Activated T-helper 1 cell treated with anti-CD3 and anti-CD28 coated beads, Interleukin-2, amount 50 U/mL, for 16 hours (primary cell): ENCODE measurements around the gene MINDY4.

ENCODE experiments used
- DNase-seq, 2 donors: peaks; one replicate each; pipeline ENCODE4 v3.0.0-alpha.2; 2020; ENCODE audit warnings: low read depth in 1 of 2, low spot score in 1 of 2

The MINDY4 gene

DNA sequence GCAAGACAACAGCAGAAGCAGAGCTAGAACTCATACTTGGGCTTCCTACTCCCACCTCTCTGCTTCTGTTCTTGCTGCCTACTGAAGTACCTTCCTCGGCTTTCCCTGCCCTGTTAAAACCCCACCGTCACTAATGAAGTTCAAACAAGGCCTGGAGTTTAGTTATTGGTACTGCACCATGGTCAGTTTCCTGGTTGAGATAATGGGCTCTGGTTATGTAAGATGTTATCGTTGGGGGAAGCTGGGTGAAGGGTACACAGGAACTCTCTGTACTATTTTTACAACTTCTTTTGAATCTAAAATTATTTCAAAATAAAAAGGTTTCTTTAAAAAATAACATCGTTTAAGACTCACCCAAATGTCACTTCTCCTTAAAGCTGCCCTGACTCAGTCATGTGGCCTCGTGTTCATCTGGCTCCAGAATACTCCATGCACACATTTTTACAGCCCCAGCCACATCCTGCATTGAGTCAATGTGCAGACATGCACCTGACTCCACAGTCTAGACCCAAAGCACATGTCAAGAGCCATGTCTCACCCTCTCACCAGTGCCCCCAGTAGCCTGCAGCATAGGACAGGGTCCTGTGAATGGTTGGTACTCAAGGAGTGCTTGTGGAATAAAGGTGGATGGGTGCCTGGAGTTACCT is 103.6 kb downstream of the MINDY4 start:
- no peak for DNase-seq

DNA sequence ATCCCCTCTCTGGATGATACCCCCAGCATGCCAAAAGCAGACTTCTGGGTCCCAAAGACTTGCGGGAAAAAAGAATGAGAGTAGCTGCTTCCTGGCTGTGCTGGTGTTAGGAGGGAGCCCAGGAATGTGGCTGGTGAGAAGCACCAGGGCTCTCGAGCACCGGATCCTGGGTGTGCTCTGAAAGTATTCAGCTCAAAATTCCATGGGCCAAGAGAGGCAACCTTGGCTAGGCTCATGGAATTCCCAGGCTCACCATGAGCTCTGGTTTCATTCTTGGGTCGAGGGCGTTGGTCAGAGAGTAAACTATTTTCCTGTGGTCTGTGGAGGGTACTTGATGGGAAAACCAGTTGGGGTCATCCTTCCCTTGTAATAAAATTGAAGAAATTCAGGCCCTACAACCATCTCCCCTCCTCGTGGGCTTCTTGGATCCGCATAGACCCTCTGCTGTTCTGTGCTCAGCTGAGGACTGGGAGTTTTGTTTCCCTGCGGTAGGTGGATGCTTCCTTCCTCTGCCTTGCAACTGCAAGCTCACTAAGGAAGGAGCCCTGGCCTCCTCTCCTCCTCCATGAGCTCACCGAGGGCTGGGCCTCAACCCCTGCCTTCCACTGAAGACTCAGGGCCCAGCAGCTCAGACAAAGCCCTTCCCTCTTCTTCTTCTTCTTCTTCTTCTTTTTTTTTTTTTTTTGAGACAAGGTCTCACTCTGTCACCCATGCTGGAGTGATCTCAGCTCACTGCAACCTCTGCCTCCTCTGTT is 106.0 kb downstream of the MINDY4 start:
- DNase-seq, result no peak

DNA sequence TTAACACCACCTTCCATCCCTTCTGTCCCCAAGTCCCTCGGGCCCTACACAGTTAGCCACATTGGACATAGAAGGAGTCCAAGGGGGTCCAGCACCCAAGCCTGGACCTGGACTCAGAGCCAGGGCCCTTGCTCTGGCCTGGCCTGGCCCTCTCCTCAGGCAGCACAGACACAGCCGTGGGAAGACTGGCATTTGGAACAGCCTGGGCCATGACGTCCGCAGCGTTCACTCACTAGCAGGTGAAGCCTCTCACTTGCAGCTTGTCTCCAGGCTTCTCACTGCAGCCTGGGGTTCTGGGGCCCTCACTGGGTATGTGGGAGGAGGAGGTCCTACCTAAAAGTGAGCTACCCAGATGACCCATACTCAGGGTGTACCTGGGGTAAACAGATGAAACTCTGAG is 106.8 kb downstream of the MINDY4 start:
- no peak for DNase-seq

DNA sequence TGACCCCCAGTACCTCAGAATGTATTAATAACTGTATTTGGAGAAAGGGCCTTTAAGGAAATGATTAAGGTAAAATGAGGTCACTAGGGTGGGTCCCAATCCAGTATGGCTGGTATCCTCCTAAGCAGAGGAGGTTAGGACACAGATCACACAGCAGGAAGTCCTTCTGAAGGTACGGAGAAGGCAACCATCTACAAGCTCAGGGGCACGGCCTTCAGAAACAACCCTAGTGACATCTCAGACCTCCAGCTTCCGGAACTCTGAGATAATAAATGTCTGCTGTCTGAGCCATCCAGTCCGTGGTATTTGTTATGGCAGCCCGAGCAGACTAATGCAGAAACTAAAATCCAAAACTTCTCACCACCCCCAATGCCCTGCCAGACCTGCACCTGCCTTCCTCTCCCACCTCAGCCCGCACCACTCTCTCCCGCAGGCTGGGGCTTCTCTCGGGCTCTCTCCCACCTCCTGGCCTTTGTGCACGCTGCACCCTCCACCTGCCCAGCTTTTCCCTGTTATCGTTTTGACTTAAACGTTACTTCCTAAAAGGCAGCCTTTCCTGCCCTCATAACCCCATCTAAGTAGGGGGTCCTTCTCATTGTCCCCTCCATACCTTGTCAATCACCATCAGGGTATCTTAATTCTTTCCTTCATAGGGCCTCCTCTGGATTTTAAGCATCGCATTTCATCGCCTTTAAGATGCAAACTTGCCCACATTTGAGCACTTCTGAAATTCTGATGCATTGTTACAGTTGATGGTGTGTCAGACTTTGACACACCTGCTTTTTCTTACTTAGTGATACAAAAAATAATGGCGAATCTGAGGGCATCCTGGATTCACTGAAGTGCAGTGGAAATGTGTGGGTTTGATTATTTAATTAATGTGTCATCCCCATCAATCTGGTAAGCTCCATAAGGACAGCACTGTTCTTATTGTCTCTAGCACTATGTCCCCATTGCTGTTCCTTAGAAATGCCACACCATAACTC is 108.2 kb downstream of the MINDY4 start:
- no peak for DNase-seq

DNA sequence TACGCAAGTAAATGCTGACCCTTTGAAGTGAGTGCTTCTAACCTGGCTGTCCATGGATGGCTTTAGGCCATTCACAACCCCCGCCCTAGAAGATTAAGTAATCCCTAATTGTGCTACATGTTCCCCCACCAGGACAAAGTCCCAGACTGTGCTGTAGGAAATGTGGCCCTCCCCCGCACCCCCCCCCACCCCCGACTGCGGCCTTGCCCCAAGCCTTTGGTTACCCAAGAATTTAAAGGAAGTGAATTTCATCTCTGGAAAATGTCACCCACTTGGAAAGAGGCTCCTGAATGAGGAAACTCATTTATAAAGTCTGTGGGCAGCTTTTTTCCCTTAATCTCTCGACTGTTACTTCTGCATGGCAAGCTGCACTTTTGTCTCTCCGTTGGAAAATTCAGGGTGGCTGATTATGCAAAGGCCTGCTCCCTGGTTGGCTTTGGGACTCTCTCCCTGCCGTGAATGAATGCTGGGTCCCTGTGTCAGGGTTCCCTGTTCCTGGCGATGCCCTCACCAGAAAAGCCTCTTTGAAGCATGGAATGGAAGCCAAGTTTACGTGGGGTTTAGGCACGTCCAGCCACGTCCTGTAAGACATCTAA is 109.0 kb downstream of the MINDY4 start:
- no peak for DNase-seq

DNA sequence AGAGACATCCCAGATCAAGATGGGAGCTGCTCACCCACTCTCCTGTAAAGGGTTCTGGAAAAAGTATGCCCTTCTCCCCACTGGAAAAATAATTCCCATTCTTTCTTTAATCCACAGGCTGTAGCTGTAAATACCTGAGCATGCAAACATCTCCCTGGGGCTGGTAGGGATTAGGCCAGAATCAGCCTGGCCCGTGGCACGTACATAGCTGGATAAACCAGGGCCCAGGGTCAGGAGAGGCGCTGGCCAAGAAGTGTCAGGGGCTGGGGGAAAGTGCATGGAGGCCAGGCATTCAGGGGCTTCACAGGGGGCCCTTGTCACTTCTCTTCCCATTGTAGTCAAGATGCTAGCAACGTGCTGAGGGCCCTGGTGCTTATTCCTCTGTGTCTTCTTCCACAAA is 109.7 kb downstream of the MINDY4 start:
- no peak for DNase-seq

DNA sequence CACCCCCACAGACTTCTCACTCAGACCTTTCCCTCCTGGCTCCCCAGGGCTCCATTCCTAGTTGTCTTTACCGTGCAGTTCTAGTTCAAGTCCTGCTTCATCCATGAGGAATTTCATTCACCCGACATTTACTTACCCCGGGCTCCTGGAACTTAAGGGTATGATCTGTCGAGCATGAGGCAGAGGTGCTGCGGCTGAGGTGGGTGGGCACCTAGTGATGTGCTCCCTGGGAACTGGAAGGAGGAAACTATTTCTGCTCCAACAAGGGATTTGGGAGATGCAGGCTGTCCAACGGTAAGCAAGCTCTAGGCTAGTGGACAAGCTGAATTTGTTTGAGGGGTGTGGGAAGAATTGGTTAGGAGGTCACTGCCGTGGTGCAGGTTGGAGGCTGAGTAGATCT is 110.2 kb downstream of the MINDY4 start:
- DNase-seq, result no peak

DNA sequence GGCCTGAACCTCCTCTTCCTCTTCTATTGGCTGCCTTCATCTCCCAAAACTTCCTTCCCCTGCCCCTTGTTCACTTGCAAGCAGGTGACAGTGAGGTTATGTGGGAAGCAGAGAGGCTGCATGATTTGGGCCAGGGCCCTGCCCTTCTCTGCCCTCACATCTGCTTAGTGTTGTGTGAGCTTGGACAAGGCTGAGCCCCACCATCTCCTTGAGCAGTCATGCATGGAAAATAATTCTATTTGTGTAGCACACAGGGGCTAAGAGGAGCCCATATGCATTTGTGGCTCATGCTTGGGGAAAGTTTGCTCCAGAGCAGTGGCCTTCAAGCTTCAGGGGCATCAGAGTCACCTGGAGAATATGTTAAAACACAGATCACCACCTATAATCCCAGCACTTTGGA is 113.7 kb downstream of the MINDY4 start:
- no peak for DNase-seq

DNA sequence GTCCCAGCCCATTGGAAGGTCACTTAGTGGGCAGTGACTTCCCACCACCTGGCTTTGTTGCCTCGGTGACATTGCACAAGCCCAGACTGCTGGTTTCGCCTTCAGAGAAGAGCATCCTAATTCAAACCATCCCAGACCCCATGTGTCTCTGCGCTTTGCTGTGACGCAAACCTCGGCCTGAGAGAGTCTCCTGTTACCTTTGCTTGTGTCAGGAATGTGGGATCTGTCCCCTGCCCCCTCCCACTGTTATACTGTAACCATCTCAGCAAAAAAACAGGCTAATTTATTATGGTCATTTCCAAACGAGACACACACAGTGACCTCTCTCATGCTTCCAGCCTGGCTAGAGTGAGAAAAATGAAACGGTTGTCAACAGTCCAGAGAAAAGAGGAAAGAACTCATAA is 115.4 kb downstream of the MINDY4 start:
- DNase-seq, result no peak

DNA sequence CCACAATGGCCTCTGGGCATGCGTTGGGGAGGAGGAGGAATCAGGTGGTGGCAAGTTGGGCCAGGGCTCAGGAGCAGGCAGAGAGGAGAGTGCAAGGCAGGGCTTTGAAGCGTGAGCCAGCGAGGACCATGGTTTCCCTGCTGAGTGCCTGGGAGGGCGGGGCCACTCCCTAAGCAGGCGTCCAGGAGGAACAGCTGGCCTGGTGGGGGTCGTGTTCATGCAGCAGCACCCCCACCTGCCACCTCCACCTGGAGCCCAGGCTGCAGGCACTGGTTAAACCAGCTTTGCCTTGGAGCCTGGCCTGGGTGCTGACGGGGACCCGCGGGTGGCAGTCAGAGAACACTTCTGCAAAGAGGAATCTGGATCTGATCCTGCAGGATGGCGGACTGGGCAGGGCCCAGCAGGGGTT is 116.3 kb downstream of the MINDY4 start:
- no peak for DNase-seq

DNA sequence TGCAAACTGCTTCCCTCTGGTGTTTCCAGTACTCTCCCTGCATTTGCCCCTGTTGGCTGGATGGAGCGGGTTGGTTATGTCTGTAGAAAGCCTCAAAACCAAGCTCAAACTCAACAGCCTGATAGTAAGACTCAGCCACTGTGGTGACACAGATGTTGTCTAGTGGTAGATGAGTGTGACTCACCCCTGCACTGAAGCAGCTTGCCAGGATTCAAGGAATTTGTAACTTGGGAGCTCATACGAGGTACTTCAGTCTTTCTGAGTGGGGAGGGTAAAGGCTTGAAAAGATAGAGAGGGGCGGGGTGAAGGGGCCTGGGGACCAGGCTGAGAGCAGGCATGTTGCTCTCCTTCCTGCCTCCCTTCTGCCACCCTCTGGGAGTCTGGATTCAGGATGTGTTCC is 117.5 kb downstream of the MINDY4 start:
- DNase-seq, result no peak

DNA sequence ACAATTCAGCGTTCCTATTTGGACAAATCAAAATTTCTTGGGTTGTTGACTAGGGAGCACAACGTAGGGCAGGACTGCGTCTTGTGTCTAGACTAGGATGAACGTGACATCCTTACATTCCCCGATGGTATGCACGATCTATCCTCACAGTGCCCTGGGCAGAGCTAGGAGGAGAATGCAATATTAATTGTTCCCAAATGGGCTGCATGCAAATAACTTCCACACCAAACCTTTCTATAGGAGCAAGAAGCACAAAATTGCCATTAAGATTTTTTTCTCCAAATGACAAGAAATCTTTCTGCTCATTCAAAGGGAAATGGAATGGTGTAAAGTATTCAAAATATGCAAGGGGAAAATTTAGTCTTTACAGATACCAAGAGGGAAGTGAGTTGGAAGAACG is 119.0 kb downstream of the MINDY4 start:
- DNase-seq, result no peak

DNA sequence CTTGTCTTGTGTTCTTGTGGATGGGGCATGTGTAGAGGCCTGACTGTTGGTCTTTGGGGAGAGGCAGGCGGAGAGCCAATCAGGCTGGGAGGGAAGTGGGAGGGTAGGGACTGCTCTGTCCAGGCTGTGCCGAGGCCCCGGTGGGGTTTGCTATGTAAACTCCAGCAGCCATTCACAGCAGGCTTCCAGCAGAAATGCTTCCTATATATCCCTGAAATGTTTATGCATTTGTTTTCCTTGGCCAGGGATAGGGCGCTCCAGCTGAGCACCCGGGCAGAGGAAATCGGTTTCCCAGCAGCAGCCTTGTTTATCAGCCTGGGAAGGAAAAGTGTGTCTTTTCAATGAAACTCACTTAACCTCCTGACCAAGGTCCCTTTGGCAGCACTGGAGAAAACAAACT is 122.1 kb downstream of the MINDY4 start:
- no peak for DNase-seq

DNA sequence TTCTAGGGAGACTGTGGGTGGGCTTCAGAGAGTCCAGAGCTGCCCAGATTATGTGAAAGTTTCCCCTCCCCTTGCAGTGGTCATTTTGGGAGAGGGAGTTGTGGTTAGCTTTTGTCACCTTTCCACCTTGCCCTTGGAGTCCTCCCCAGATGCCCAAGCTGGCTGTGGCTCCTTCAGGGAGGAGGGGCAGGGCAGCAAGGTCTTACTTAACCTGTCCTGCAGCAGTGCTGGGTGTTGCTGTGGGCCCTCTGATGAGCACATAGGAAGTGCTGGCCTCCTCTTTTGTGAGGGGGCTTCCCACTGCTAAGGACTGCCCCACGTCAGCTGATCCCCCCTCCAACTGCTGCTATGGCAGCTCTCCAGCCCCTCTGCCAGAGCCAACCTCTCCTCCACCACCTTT is 122.8 kb downstream of the MINDY4 start:
- DNase-seq, result no peak

DNA sequence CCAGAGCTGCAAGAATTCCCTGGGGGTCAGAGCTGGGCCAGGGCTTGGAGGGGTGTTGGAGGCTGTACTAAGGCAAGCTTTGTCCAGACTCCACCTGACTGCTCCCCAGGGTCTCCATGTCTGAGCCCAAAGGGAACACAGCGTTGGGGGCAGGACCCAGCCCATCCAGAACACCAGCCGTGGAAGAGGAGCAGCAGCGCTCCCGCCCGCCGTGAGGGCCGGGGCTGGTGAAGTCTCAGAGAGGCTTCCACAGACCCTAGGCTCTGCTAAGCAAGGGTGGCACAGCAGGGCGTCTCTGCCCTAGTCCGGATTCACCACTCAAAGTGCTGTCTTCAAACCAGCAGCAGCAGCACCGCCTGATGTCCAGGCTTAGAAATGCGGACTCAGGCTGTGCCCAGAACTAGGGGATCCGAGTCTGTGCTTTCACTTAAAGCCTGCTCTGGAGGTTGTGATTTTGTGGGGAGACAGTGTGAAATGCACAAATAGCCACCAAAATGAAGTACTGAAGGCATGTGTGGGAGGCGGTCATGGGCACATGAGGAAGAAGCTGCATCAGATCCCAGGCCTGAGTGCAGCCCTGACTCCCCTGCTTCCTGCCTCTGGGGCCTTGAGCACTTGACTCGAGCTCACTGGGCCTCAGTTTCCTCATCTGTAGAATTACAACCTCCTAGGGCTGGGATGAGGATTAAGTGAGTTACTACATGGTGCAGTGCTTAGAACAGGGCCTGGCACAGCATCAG is 123.8 kb downstream of the MINDY4 start:
- no peak for DNase-seq

DNA sequence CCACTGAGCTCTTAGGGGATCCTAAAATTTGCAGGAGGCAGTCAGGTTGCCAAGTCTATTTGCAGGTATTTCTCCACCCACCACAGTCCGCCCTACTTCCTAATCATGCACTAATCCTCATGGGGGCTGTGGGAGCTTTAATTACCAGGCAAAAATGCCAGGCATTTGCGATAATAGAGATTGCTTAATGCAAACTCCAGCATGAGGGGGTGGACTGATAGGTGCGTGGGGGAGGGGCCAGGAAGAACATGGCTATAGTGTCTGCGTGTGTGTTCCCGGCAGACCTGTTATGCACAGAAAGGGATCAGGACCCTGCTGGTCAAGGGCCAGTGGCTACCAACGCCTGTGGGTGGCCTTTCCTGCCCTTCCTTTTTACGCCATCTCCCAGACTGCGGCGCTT is 124.8 kb downstream of the MINDY4 start:
- no peak for DNase-seq

DNA sequence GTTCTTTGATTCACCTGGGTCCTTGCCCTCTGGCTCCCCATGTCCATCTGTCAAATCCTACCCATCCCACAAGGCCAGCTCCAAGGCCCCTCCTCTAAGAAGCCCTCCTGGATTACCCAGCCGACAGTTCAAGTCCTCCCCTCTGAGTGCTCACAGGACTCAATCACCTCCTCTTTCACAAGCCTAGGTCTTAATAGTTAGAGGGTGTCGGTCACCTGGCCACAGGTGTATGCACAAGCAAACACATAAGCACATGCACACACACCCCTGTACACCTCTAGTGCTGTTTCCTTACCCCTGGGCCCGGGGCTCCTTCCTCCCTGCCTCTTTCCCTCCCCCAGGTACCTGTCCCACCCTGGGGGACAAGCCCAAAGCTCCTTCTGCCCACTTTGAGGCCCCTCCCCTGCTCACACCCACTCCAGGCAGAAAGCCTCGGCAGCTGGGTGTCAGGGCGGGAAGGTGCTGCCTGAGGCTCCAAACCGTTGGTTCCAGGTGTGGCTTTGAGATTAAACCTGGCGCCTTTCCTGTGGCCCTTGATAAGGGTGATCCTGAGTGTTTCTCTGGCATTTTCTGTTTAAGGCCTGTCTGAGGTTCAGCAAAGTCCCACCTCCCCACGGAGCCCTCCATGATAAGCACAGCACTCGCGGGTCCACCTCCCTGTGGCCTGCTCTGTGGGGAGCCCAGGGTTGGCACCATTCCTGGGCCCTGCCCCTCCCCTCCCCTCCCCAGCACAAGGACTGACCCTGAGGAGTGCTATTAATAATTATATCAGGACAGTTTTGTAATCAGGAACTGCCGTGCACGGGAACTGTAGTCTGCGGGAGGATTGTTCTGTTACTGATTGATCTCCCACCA is 125.8 kb downstream of the MINDY4 start:
- DNase-seq, result no peak

DNA sequence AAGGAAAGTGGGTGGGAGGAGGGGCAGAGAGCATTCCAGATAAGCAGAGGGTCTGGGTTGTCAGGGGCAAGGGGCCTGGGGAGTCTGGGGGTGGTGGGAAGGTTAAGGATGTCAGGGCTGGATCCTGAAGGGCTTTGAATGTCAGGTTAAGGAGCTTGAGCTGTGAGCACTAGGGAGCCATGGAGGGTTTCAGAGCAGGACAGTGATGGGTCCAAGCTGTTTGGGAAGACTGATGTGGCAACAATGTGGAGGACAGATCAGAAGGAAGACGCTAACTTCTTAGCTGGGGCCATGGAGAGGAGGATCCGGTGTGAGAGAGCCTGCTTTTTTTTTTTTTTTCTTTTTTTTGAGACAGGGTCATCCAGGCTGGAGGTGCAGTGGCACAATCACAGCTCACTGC is 126.6 kb downstream of the MINDY4 start:
- DNase-seq, result no peak

DNA sequence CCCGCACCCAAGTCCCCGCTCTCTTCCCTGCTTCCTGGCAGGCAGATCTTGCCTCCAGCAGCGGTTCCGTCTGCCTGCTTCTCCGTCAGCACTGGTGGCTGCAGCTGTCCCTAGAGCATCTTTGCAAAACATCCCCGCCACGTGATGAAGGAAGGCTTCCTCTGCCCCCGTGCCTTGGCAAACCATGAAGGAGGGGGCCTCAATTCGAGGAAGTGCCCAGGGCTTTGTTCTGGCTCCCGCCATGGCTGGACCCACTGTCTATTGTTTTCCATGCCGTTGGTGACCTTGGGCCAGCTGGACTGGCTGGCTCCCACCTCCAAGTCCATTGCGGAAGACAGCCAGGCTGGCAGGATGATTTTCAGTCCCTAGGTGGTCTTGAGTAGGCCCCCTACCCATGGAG is 127.2 kb downstream of the MINDY4 start:
- no peak for DNase-seq

DNA sequence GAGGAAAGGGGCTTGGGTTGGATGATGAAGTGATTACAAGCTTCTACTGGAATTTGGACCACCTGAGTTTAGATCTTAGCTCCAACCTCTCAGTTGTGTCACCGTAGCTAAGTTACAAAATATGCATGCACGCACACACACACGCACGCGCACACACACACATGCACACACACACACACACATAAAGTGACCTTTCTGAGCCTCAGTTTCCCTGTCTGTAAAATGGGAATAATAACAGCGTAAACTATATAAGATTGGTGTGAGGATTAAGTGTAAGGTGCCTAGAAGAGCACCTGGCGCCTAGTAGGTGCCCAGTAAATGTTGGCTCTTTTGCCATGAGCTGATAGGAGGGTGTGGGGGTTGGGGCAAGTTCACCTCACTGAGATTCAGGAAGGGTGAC is 127.8 kb downstream of the MINDY4 start:
- no peak for DNase-seq
